ENCODE results near the gene FBXO42.
A peak's percentile ranks its signal among the peaks of the same experiment; 100 is the strongest.
"Not testable (repeated sequence)": the region's sequence is repeated elsewhere in the genome, so short reads cannot be mapped to it uniquely, and the experiment has no call there.

Gene FBXO42

DNA sequence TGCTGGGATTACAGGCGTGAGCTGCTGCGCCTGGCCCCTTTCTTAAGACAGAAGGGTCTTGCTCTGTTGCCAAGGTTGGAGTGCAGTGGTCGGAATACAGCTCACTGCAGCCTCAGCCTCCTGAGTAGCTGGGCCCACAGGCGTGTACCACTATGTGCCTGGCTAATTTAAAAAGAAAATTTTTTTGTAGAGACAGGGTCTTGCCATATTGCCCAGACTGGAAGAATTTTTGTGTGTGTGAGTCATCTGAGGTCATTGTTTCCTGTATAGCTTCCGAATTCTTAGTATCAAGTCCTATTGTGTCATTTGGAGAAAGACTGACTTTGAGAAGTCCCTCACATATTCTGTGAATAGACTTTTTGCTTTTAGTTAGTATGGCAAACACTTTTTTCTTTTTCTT, 19.4 kb upstream of the FBXO42 start:
- DNase-seq, result no peak

DNA sequence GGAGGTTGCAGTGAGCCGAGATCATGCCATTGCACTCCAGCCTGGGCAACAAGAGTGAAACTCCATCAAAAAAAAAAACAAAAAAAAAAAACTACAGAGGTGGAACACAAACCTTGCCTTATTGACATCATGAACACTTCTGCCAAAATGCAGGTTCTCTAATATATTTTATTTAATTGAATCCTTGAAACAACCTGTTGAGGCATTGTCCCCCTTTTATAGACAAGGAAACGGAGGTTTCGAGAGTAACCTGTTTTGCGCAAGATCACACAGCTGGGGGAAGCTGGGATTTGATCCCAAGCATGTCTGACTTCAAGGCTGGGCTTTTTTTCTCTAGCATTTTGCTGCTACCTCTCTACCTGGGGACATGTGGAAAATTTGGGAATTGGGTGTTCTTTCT, 17.5 kb upstream of the FBXO42 start:
- no peak for DNase-seq

DNA sequence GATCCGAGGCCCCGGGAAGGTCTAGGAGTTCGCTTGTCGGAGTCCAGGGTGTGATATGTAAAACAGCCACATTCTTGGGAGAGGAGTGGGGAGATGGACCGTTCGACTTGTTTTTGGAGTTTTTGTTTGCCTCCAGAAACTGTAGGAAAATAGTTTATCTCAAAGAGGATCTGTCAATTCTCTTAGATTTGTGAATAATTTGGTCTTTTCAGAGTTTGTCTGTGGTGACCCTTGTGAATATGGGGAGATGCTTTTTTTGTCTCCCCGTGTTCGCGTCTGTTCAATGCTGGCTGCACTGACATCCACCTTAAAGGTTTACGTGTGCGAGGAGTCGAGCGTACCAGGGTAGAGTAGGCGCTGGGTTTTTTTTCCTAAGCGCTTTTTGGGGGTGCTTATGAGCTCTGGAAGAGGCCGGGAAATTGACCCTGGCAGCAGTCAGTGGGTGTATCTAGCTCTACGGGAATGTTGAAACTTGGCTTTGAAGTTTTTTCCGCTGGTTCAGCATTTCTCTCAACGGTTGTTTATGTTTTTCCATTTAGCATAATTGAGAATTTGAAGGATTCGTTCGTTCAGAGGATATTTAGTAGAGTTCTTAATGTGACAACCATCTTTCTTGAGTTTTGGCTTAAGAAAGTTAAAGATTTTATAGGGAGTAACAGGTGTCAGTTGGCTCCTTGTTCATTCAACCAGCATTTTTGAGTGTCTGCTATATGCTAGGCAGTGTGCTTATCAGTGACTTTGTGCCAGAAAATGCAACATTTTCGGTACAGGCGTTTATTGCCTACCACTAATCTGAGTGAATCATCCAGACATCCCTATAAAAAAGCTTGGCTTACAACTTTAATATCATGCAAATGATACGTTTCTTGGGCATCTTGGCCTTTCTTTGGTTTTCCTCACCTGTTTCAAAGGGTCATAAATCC, 15.9 kb upstream of the FBXO42 start:
- DNase-seq, result no peak

DNA sequence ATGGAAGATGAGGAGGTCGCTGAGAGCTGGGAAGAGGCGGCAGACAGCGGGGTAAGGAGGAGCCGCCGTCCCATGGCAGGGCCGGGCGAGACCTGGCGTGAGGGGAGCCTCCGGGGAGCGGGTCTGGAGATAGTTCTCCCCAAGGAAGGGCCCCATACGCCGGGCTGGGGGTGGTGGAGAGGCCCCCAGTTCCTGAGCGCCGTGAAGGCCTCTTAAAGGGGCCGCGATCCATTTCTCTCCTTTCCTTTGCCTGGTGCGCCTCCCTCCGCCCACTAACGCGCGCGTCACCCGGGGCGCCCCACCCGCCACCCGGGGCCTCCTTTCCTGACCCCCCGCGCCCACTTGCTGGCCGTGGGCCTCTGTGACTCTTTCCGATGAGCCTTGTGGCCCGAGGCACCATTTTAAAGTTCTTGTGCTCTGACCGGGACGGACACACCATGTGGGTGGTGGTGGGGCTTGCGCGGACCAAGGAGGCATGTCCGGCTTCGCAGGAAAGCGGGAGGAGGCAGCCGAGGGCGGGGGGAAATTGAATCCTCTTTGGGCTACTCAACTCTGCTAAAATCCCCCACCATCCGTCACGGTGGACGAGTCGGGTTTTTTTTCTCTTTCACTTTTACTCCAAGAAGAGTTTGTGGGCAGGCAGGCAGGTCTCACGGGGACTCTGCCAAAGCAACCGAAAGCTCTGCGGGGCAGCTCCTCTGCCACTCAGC, 15.1 kb upstream of the FBXO42 start:
- peak; percentile 87 for DNase-seq

DNA sequence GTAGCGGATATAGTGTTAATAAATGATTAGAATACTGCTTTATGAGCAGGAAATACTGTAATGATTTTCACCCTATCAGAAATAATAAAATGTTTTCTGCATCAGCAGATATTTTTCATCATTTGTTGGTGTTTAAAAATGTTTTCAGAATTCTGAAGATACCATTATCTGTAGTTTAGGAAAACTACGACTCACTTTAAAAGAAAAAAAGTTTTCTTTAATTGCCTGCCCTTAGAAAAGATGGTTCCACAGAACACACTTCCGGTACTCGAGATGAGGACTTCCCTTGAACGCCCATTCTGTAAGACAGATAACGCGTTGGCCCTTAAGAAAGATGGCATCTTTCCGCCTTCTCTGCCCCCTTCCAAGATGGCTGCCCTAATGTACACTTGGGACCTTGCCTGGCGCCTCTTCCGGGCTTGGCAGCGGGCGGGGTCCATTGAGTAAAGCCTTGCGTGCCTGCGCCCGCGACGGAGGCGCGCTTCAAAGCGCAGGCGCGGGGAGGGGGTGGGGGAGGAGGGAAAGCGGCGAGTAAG, 14.5 kb upstream of the FBXO42 start, which contains the start of gene SZRD1:
TSS of gene SZRD1 (plus strand) at position 521 of the 536 bp plus-strand sequence. CDS start 16 bp downstream, outside the sequence.
- peak; percentile 100 for DNase-seq

DNA sequence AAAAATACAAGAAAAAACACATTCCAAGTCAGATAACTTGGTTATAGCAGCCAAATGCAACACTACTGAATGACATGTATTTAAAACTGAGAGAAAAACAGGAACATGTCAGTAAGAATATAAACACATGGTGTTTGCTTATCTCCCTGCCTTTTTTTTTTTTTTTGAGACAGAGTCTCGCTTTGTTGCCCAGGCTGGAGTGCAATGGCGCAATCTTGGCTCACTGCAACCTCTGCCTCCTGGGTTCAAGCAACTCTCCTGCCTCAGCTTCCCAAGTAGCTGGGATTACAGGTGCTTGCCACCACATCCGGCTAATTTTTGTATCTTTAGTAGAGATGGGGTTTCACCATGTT, 12.8 kb upstream of the FBXO42 start:
- not testable (repeated sequence) for DNase-seq

DNA sequence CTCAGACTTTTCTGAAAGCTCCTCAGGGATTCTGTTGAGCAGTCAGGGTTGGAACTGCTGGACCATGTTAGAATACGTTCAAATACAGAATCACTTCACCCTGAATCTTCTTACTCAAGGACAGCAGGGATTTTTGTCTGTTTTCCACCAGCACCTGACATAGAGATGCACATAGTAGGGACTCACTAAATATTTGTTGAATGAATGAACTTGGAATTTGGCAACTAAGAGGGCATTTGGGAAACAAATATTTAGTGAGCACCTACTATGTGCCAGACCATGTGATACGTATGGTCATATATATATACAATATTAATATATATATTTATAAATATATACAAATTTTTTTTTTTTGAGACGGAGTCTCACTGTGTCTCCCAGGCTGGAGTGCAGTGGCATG, 4.6 kb upstream of the FBXO42 start:
- no peak for DNase-seq

DNA sequence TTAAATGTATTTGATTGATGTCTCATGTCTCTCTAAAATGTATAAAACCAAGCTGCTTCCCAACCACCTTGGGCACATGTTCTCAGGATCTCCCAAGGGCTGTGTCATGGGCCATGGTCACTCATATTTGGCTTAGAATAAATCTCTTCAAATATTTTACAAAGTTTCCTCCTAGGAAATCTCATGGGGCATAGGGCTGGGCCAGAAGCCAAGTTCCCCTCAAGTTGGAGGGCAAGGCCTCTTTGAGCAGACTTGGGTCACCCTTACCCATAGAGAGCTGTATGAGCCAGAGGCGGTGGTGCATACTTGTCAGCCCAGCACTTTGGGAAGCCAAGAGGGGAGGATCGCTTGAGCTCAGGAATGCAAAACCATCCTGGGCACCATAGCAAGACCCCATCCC, 2.3 kb upstream of the FBXO42 start:
- DNase-seq, result no peak

DNA sequence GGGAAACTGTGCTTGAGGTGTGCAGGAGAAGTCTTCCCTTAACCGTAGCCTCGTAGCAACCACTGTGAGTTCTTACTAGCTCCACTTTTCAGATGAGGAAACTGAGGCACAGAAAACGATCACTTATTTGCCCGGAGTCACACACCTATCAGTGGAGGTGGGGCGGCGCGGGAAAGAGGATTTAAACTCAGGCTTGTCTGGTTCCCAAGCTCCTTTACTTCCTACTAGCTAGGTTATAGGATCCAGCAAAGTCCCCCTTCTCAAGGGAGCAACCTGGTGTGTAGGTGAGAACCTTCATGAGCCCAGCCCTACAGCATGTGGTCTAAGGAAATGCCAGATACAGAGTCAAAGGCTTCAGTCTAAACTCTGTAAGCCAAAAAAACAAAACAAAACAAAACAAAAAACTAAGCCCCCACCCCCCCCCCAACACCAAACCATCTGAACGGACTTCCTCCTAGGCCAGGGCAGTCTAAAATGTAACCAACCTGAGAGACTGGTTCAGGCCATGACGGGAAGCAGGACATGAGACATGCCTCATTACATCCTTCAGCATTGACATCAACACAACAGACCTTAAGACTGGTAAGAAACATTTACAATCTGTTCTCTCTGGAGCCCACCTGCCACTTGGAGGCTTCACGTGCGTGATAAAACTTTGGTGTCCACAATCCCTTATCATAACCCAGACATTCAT, 709 bp upstream of the FBXO42 start:
- DNase-seq, result peak; percentile 83

DNA sequence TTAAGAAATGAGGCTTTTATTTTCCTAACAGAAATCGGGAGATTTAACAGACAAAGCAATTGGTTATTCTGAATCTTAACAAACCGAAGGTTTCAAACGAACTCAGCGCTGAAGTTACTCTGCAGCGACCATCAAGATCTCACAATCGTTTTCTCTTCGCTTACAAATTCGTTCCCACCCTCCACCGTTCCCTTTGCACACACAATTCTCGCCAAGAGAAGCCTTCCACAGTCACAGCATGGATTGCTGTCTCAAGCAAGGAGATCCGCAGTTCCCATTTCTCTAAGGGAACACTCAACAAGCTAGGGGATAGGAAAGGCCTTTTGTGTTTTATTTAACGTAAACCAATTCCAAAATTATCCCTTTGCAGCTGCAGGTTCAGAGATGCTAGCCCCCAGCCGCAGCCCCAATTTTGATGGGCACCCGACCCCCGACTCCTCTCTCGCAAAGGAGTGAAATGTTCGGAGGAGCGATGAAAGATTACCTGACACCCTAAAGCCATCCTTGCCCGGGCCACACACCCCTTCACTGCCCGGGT, 755 bp downstream of the FBXO42 start:
- DNase-seq, result peak; percentile 57

DNA sequence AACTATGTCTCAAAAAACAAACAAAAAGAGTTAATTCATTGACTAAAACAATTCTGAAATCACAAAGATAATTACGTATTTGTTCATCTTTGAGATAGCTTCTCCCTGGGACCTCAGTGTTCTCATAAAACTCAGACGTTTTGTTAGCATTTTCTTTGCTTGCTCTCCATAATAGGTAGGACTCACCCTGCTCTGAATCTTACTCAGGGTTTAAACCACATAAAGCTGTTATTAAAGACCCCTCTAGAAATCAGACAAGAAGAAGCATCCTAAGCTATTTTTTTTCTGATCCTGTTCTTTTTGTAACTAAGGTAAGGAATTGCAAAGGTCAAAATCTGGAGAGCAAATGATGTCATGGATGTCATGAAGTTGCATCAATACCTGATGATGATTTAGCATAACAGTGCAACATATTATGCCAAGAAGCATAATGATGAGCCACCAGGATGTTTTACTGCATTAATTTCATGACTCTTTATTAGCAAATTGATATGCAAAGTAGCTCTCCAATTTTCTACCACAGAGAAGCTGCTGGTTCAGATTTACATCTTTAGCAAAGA, 2.4 kb downstream of the FBXO42 start:
- no peak for DNase-seq

DNA sequence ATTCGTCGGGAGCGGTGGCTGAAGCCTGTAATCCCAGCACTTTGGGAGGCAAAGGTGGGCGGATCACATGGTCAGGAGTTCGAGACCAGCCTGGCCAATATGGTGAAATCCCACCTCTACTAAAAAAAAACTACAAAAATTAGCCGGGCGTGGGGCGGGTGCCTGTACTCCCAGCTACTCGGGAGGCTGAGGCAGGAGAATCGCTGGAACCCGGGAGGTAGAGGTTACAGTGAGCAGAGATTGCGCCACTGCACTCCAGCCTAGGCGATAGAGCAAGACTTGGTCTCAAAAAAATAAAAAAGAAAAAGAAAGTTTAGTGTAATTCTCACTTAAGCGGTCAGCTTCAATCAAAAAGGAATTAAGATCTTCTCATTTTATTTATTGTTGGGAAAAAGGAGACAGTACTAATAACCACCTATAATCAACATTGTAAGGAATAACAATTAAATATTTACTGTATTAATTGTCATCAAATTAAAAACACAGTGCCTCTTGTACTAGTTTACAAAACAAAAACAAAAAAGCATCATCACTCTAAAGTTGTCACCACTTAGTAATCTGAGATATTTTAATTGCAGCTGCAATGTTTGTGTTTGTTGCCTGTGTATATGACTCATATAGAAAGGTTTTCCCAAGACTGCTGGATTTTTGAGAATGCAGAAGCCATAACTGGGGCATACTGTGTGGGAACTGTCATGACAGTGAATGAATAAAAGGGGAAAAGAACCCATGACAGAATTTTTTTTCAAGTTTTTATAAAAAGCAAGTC, 3.7 kb downstream of the FBXO42 start:
- DNase-seq, result peak; percentile 24

DNA sequence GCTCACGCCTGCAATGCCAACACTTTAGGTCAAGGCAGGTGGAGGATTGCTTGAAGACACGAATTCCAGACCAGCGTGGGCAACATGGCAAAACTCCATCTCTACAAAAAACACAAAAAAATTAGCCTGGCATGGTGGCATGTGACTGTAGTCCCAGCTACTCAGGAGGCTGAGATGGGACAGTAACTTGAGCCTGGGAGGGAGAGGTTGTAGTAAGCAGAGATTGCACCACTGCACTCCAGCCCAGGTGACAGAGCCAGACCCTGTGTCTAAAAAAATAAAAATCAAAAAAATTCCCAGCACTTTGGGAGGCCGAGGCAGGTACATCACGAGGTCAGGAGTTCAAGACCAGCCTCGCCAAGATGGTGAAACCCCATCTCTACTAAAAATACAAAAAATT, 9.0 kb downstream of the FBXO42 start:
- not testable (repeated sequence) for DNase-seq

DNA sequence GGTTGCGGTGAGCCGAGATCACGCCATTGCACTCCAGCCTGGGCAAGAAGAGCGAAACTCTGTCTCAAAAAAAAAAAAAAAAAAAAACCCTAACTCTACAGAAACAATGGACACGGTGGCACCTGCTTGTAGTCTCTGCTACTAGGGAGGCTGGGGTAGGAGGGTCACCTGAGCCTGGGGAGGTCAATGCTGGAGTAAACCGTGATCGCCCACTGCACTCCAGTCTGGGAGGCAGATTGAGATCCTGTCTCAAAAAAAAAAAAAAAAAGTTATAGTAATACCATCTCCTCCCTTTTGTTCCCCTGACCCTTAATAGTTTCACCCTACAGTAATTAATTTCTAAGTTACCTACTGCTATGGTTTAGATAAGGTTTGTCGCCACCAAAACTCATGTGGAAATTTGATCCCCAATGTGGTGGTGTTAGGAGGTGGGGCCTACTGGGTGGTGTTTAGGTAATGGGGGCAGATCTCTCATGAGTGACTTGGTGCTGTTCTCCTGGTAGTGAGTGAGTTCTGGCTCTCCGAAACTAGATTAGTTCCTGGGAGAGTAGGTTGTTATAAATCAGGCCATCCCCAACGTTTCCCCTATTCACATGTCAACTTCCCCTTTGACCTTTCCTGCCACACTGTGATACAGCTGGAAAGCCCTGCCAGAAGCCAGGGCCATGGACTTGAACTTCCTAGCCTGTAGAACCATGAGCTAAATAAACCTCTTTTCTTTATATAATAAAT, 9.8 kb downstream of the FBXO42 start:
- no peak for DNase-seq

DNA sequence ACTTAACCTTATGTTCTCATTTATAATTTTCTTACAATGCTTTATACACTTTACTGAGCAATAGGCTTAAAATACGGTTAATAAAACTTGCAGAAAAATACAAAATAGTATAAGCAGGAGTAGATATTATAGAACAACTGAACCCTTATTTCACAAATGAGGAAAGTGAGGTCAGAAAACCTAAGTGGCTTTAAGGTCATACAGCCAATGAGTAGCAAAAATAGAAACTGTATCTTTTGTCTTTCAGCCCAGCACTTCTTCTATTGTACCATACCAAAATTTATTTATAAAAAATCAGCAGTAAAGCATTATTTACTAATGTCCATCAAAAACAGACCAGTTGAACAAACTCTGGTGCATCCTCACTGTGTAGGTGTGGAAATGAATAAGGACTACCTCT, 11.6 kb downstream of the FBXO42 start:
- DNase-seq, result no peak

DNA sequence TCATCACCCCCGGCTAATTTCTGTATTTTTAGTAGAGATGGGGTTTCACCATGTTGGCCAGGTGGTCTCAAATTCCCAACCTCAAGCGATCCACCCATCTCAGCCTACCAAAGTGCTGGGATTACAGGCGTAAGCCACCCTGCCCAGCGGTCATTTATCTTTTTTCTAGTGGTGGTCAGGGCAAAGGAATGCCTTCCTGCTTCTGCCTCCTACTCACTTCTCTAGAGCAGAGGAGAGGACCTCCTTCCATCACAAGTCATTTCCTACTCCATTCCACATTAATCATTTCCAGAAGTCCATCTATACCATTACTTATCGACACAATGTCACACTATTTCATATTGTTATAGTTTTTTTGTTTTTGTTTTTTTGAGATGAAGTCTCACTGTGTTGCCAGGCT, 13.3 kb downstream of the FBXO42 start:
- no peak for DNase-seq

DNA sequence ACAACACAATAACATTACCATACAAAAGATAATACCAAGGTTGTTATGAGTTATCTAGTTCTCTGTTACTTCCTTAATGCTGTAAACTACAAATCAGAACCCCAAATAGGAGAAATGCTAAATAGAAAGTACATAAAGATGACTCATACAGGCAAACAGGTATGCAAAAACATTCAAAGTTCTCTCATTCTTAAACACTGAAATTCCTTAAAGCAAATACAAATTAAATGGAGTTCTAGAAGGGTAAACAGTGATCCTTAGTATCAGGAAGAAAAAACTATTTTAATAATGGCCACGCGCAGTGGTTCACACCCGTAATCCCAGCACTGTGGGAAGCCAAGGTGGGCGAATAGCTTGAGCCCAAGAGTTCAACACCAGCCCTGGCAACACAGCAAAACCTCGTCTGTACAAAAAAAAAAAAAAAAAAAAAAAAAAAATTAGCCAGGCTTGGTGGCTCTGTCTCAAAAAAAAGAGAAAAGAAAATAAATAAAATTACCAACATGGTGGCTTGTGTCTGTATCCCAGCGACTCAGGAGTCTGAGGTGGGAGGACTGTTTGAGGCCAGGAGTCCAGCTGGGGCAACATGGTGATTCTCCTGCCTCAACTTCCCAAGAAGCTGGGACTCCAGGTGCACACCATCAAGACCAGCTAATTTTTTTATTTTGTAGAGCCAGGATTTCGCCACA, 17.5 kb downstream of the FBXO42 start:
- DNase-seq, result peak; percentile 39

DNA sequence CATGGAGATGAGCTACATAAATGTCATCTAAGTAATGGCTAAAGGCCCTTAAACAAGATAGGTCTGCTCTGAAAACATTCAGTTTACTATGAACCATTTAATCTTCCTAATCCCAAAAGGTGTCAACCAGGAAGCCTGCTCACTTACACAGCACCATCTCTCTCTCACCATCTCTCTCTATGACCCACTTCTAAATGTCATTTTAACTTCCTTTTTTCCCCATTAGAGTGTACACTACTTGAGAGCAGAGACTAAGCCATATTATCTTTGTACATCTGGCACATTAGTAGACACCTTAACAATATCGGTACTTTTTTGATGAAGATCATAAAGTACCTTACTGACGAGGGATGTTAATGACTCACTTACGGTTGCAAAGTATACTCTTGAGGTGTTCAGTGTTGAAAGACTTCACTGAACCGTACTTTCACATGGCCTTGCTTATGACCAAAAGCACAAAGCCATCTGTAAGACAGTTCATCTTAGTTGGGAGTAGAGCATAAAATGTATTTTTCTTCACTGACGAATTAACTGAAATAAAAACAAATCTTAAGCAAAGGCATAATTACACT, 25.4 kb downstream of the FBXO42 start:
- DNase-seq, result peak; percentile 47

DNA sequence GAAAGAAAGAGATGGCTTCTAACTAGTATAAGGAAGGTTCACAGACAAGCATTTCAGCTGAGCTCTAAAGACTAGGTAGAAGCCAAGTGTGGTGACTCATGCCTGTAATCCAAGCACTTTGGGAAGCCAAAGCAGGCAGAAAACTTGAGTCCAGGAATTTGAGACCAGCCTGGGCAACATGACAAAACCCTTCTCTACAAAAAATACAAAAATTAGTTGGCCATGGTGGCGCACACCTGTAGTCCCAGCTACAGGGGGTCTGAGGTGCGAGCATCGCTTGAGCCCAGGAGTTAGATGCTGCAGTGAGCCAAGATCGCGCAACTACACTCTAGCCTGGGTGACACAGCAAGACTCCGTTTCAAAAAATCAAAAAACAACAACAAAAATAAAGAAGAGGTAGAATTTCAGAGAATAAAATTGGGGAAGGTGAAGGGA, 27.8 kb downstream of the FBXO42 start:
- DNase-seq, result peak; percentile 48
